B cell (primary cell): ENCODE data around the gene RASL10B. TPM values are rescaled to one million over a fixed set of nuclear protein-coding genes. Genes with fewer than 3 reads are reported as not detected.

Source experiments
- ATAC-seq: fragments of 200-7000 bp; cut with Tn5 transposase; one replicate; pipeline ENCODE4 v1.10.0; 2021; ENCODE audit warnings: low read depth, mild to moderate bottlenecking, moderate number of reproducible peaks, moderate library complexity
- CTCF ChIA-PET: fragments of 350-600 bp; sonication (Branson Sonifier 250); formaldehyde crosslinking; loops from one replicate; lab custom pipeline; 2021; ENCODE audit warnings: antibody characterized with exemption, inconsistent platforms; lab: Charles Lee
- POLR2A ChIA-PET: fragments of 350-600 bp; sonication (Branson Sonifier 250); formaldehyde crosslinking; loops from one replicate; lab custom pipeline; 2021; ENCODE audit warnings: antibody characterized with exemption; lab: Charles Lee
- DNase-seq: peaks from one replicate; pipeline ENCODE4 v3.0.0; 2013
- H2AFZ ChIP-seq: 2 replicates; pipeline ENCODE4 v1.6.1; 2012; ENCODE audit warnings: mild to moderate bottlenecking, low read depth, low read length; ENCODE audit not compliant: insufficient read depth, poor library complexity, severe bottlenecking
- H3K27ac ChIP-seq, 2 donors: 1 replicate in 1 of 2; 2 replicates in 1 of 2; pipeline ENCODE4 v1.5.1; 2012 to 2013; ENCODE audit warnings: low read length in 2 of 2, mild to moderate bottlenecking in 2 of 2, moderate library complexity in 1 of 2
- H3K27me3 ChIP-seq, 4 experiments: fragments of 200-600 bp in 1 of 4; sonication (generic) in 1 of 4; replicated peaks in 1 of 4; 1 replicate in 2 of 4; 2 replicates in 2 of 4; pipeline versions ENCODE4 v1.6.1 to v1.7.0; 2013 to 2016; ENCODE audit warnings: low read length in 3 of 4, mild to moderate bottlenecking in 2 of 4, mixed read lengths in 1 of 4, moderate library complexity in 1 of 4; ENCODE audit not compliant: insufficient read depth in 4 of 4, control insufficient read depth in 3 of 4; ENCODE audit errors: control extremely low read depth in 1 of 4
- H3K36me3 ChIP-seq, 2 experiments: replicated peaks in 1 of 2; 1 replicate in 1 of 2; 2 replicates in 1 of 2; pipeline versions ENCODE4 v1.6.1 to v1.7.1; 2013; ENCODE audit warnings: low read length in 1 of 2; ENCODE audit not compliant: insufficient read depth in 2 of 2, control insufficient read depth in 1 of 2; ENCODE audit errors: control extremely low read depth in 1 of 2, extremely low read depth in 1 of 2
- H3K4me1 ChIP-seq, 2 donors: fragments of 200-600 bp in 1 of 2; sonication (generic) in 1 of 2; 1 replicate in 1 of 2; 2 replicates in 1 of 2; pipeline versions ENCODE4 v1.5.1 to v1.6.1; 2013 to 2017; ENCODE audit warnings: low read length in 2 of 2; ENCODE audit not compliant: control insufficient read depth in 2 of 2, insufficient read depth in 2 of 2
- H3K4me2 ChIP-seq: replicated peaks from 2 replicates; pipeline ENCODE3; 2012; ENCODE audit warnings: mild to moderate bottlenecking, low read depth, low read length; ENCODE audit not compliant: poor library complexity, severe bottlenecking
- H3K4me3 ChIP-seq, 5 experiments: fragments of 200-600 bp in 1 of 5; sonication (generic) in 1 of 5; 1 replicate in 3 of 5; 2 replicates in 2 of 5; pipeline versions ENCODE4 v1.5.1 to v1.7.0; 2011 to 2016; ENCODE audit warnings: low read length in 4 of 5, mild to moderate bottlenecking in 4 of 5, low read depth in 2 of 5, control low read depth in 1 of 5, moderate library complexity in 1 of 5; ENCODE audit not compliant: insufficient read depth in 1 of 5; ENCODE audit errors: control extremely low read depth in 1 of 5, extremely low read depth in 1 of 5
- H3K79me2 ChIP-seq: fragments of 200-600 bp; sonication (generic); one replicate; pipeline ENCODE4 v1.6.0; 2016; ENCODE audit warnings: low read length; ENCODE audit not compliant: control insufficient read depth, insufficient read depth
- H3K9ac ChIP-seq: fragments of 200-600 bp; sonication (generic); 2 replicates; pipeline ENCODE4 v1.6.1; 2017; ENCODE audit warnings: mild to moderate bottlenecking, low read length, moderate library complexity
- H3K9me3 ChIP-seq, 3 donors: one replicate each; pipeline versions ENCODE4 v1.6.1 to v1.7.1; 2013; ENCODE audit warnings: low read length in 2 of 3; ENCODE audit not compliant: control insufficient read depth in 2 of 3, insufficient read depth in 1 of 3; ENCODE audit errors: control extremely low read depth in 1 of 3
- H4K20me1 ChIP-seq: 2 replicates; pipeline ENCODE4 v1.6.0; 2012; ENCODE audit warnings: mild to moderate bottlenecking, low read length; ENCODE audit not compliant: insufficient read depth, control insufficient read depth, poor library complexity, severe bottlenecking
- H3K27ac Mint-ChIP-seq: one replicate; pipeline ENCODE4 v1.8.0; 2021; ENCODE audit warnings: mixed read lengths
- H3K27me3 Mint-ChIP-seq: one replicate; pipeline ENCODE4 v1.8.0; 2021; ENCODE audit warnings: mixed read lengths
- H3K4me1 Mint-ChIP-seq: one replicate; pipeline ENCODE4 v1.8.0; 2021; ENCODE audit warnings: mixed read lengths
- H3K4me3 Mint-ChIP-seq: one replicate; pipeline ENCODE4 v1.8.0; 2021; ENCODE audit warnings: mixed read lengths
- H3K9me3 Mint-ChIP-seq: one replicate; pipeline ENCODE4 v1.8.0; 2022; ENCODE audit warnings: mixed read lengths; ENCODE audit not compliant: insufficient read depth
- CTCF ChIP-seq: fragments of 200-600 bp; IDR thresholded peaks from one replicate; pipeline ENCODE4 v1.8.0; 2022; ENCODE audit warnings: antibody characterized with exemption, mild to moderate bottlenecking
- EZH2 ChIP-seq: IDR thresholded peaks from 2 replicates; pipeline ENCODE4 v1.6.1; 2012; ENCODE audit warnings: borderline replicate concordance, low read depth, mild to moderate bottlenecking, moderate library complexity, low read length; ENCODE audit not compliant: insufficient read depth, poor library complexity, severe bottlenecking
- WGBS: methylation state at CpG from one replicate; pipeline ENCODE4 v1.1.5; 2013; ENCODE audit warnings: missing lambda C conversion rate; ENCODE audit not compliant: insufficient coverage; 5-methylcytosine and 5-hydroxymethylcytosine counted together
- intact Hi-C: fragments of 100-400 bp; cut with micrococcal nuclease; formaldehyde crosslinking; loops from one replicate; pipeline ENCODE4 v1.10.0; 2022
- polyA plus RNA-seq: library from polyadenylated mRNA; depleted of rRNA; stranded (reverse); fragments of >200 nt; gene quantifications from 2 replicates; pipeline ENCODE4 v1.2.3, GENCODE V29; 2012
- total RNA-seq, 2 donors: library from RNA; stranded (reverse); fragments of 120-200 nt in 1 of 2; gene quantifications; 1 replicate in 1 of 2; 2 replicates in 1 of 2; pipeline versions ENCODE4 v1.2.3 to v1.2.4, GENCODE V29; 2013 to 2022

RASL10B gene
- total and polyA plus RNA-seq, 2 donors (not counting 1 experiment from before 2014, with no cell fraction given), result 0.06 TPM; not detected in 1

- H3K4me2 ChIP-seq, result no peak overlapping the region
- peaks cover 0 to 28% (median 6%) of the 10 kb centered on the region in 4 experiments for H3K27me3 ChIP-seq
- no peak overlapping the region for H2AFZ ChIP-seq
- ChIA-PET CTCF (interaction anchor here (1.1 to 1.2 kb wide), 3 partner anchors 9 to 25 kb away, joined by 3 to 4 read pairs (median 3); no protein-coding TSS in a partner anchor), POLR2A (no interaction called here)
- no peak overlapping the region for H3K27ac ChIP-seq
- H3K4me3 Mint-ChIP-seq, result no peak overlapping the region
- H3K9me3 ChIP-seq, result peaks cover 0 to 5% (median 0%) of the 10 kb centered on the region in 3 donors
- TF ChIP-seq CTCF (no peak), EZH2 (no peak)
- no peak for DNase-seq
- H3K27me3 Mint-ChIP-seq, result peaks cover 28% of the 10 kb centered on the region
- ATAC-seq, result no peak
- no peak overlapping the region for H3K4me3 ChIP-seq
- H3K27ac Mint-ChIP-seq, result no peak overlapping the region
- H3K36me3 ChIP-seq, result no peaks in the 10 kb centered on the region
- H3K9ac ChIP-seq, result no peak overlapping the region
- H3K79me2 ChIP-seq, result no peaks in the 10 kb centered on the region
- intact Hi-C loops, result no loop called here
- peaks cover 7% of the 10 kb centered on the region for H3K4me1 Mint-ChIP-seq
- H4K20me1 ChIP-seq, result no peaks in the 10 kb centered on the region
- H3K4me1 ChIP-seq, result peaks cover 0 to 5% of the 10 kb centered on the region in 2 donors
- 78% methylated on average over 2 of the region's 5 CpGs for WGBS
- H3K9me3 Mint-ChIP-seq, result no peaks in the 10 kb centered on the region
These were observed 7.2 kb downstream of the RASL10B start for GRCh38 chr17:35738519-35739133.

GRCh38 chr17:35740216-35740615 lies 8.8 kb downstream of the RASL10B start:
- H3K4me1 ChIP-seq, result peaks cover 0 to 5% of the 10 kb centered on the region in 2 donors
- Mint-ChIP-seq H3K9me3 (no peaks in the 10 kb centered on the region), H3K4me3 (no peak overlapping the region), H3K27ac (no peak overlapping the region), H3K27me3 (peaks cover 35% of the 10 kb centered on the region), H3K4me1 (peaks cover 7% of the 10 kb centered on the region)
- H2AFZ ChIP-seq, result no peak overlapping the region
- no peak overlapping the region for H3K9ac ChIP-seq
- DNase-seq (no peak), ATAC-seq (no peak)
- H3K4me2 ChIP-seq, result no peak overlapping the region
- POLR2A ChIA-PET, result no interaction called here
- intact Hi-C loops, result no loop called here
- no peak overlapping the region for H3K27ac ChIP-seq
- TF ChIP-seq EZH2 (no peak), CTCF (no peak)
- no peaks in the 10 kb centered on the region for H3K36me3 ChIP-seq
- CTCF ChIA-PET, result interaction anchor here (1.0 kb wide), 1 partner anchor 12 kb away, joined by 3 read pairs; no protein-coding TSS in a partner anchor
- no peaks in the 10 kb centered on the region for H3K79me2 ChIP-seq
- 97% methylated on average over 7 of the region's 7 CpGs for WGBS
- H4K20me1 ChIP-seq, result no peaks in the 10 kb centered on the region
- peaks cover 0 to 28% (median 6%) of the 10 kb centered on the region in 4 experiments for H3K27me3 ChIP-seq
- H3K9me3 ChIP-seq, result peaks cover 0 to 12% (median 0%) of the 10 kb centered on the region in 3 donors
- no peak overlapping the region for H3K4me3 ChIP-seq
